Endodermal cell (in vitro differentiated cells): ENCODE data around the gene UNC13A. TPM values are rescaled to one million over a fixed set of nuclear protein-coding genes. Genes with fewer than 3 reads are reported as not detected.

Source experiments
- DNase-seq: peaks from one replicate; pipeline ENCODE4 v3.0.0-alpha.2; 2017
- H3K27ac ChIP-seq: 2 replicates; pipeline ENCODE4 v1.5.1; 2013; ENCODE audit warnings: mild to moderate bottlenecking, low read depth, low read length, moderate library complexity
- H3K27me3 ChIP-seq: 2 replicates; pipeline ENCODE4 v1.6.1; 2013; ENCODE audit warnings: mild to moderate bottlenecking, low read length, moderate library complexity; ENCODE audit not compliant: insufficient read depth, control insufficient read depth, poor library complexity, severe bottlenecking
- H3K36me3 ChIP-seq: 2 replicates; pipeline ENCODE4 v1.7.0; 2013; ENCODE audit warnings: mild to moderate bottlenecking, low read length, moderate library complexity; ENCODE audit not compliant: control insufficient read depth, insufficient read depth
- H3K4me1 ChIP-seq: one replicate; pipeline ENCODE4 v1.7.0; 2013; ENCODE audit warnings: low read length; ENCODE audit not compliant: control insufficient read depth, insufficient read depth
- H3K4me3 ChIP-seq: 2 replicates; pipeline ENCODE4 v1.5.1; 2013; ENCODE audit warnings: mild to moderate bottlenecking, low read length, moderate library complexity
- H3K9ac ChIP-seq: 2 replicates; pipeline ENCODE4 v1.6.1; 2013; ENCODE audit warnings: mild to moderate bottlenecking, low read length, moderate library complexity; ENCODE audit not compliant: poor library complexity, severe bottlenecking; ENCODE audit errors: extremely low read depth
- H3K9me3 ChIP-seq: 2 replicates; pipeline ENCODE4 v1.6.1; 2013; ENCODE audit warnings: mild to moderate bottlenecking, low read length, moderate library complexity; ENCODE audit not compliant: control insufficient read depth
- H3K27ac Mint-ChIP-seq: 2 replicates; pipeline ENCODE4 v1.8.0; 2020; ENCODE audit warnings: mixed read lengths
- H3K27me3 Mint-ChIP-seq: 2 replicates; pipeline ENCODE4 v1.8.0; 2021; ENCODE audit warnings: mild to moderate bottlenecking, mixed read lengths; ENCODE audit not compliant: insufficient read depth
- H3K36me3 Mint-ChIP-seq: 2 replicates; pipeline ENCODE4 v1.8.0; 2020; ENCODE audit warnings: low read depth, mixed read lengths
- H3K4me1 Mint-ChIP-seq: 2 replicates; pipeline ENCODE4 v1.8.0; 2020; ENCODE audit warnings: mixed read lengths
- H3K4me3 Mint-ChIP-seq: 2 replicates; pipeline ENCODE4 v1.8.0; 2020; ENCODE audit warnings: mild to moderate bottlenecking, moderate library complexity, mixed read lengths
- H3K9me3 Mint-ChIP-seq: 2 replicates; pipeline ENCODE4 v1.8.0; 2020; ENCODE audit warnings: mild to moderate bottlenecking, mixed read lengths
- WGBS, 2 experiments: methylation state at CpG; one replicate each; pipeline versions ENCODE4 v1.1.5 to v1.1.7; 2013; ENCODE audit warnings: missing lambda C conversion rate in 2 of 2, mixed read lengths in 1 of 2; ENCODE audit not compliant: insufficient coverage in 1 of 2, insufficient read length in 1 of 2; 5-methylcytosine and 5-hydroxymethylcytosine counted together
- total RNA-seq, 2 donors: library from RNA; stranded (reverse); fragmentation: NEBNext Ultra II Directional in 1 of 2; extraction: Animal tissue kit (Norgen Biotek cat#: 25700) in 1 of 2; gene quantifications; 2 replicates in 1 of 2; 3 replicates in 1 of 2; pipeline ENCODE4 v1.2.1, GENCODE V29; 2021
- TF ChIP-seq, protein P1 (sequence below): fragments of 200-600 bp; sonication (generic); conservative IDR thresholded peaks from 2 replicates; pipeline ENCODE4 v1.5.0; 2021; ENCODE audit warnings: antibody characterized with exemption, mild to moderate bottlenecking

Gene UNC13A
- total RNA-seq, 2 donors from 2014 or later, result 5.6 to 10.7 TPM

DNA sequence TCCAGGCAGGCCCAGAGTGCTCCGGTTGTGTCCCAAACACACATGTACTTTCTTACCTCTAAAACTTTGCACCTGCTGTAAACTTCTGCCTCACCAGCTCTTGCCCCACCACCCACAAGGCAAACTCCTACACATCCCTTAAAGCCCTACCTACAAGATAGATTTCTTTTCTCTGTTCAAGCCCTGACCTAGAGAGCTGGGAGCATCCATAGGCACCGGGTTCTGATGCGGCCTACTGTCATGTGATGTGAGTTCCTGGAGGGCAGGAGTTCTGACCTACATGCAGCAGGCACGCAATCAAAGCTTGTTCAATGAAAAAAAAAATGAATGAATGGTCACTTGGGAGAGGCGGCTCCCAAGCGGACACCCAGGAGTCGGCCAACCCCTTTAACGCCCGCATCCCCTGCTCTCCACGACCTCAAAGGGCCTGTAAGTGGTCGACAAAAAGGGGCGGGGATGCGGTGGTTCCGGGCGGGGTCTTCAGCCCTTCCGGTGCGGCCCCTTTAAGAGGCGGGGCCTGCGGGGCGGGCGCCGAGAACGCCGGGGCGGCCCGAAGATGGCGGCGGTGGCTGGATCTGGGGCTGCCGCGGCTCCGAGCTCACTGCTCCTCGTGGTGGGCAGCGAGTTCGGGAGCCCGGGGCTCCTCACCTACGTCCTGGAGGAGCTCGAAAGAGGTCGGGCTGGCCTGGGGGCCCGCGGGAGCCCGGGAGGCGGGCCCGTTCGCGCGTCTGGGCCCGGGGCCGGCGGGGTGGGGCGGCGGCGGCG, 31.0 kb upstream of the UNC13A start, which contains the start of gene MAP1S:
Gene MAP1S (plus strand): TSS at position 534 of the 765 bp plus-strand sequence. CDS start 23 bp downstream, at position 557.
- H3K4me1 ChIP-seq, result no peaks in the 10 kb centered on the region
- WGBS, 2 experiments, result 3 to 7% methylated on average over 6 to 53 of the region's 53 CpGs
- TF ChIP-seq, protein P1, sequence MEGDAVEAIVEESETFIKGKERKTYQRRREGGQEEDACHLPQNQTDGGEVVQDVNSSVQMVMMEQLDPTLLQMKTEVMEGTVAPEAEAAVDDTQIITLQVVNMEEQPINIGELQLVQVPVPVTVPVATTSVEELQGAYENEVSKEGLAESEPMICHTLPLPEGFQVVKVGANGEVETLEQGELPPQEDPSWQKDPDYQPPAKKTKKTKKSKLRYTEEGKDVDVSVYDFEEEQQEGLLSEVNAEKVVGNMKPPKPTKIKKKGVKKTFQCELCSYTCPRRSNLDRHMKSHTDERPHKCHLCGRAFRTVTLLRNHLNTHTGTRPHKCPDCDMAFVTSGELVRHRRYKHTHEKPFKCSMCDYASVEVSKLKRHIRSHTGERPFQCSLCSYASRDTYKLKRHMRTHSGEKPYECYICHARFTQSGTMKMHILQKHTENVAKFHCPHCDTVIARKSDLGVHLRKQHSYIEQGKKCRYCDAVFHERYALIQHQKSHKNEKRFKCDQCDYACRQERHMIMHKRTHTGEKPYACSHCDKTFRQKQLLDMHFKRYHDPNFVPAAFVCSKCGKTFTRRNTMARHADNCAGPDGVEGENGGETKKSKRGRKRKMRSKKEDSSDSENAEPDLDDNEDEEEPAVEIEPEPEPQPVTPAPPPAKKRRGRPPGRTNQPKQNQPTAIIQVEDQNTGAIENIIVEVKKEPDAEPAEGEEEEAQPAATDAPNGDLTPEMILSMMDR, result no peak
- peak within 1 kb of the TSS; percentile 63 for H3K9ac ChIP-seq
- peak within 1 kb of the TSS; percentile 95 for H3K4me3 ChIP-seq
- no peaks in the 10 kb centered on the region for H3K27me3 Mint-ChIP-seq
- DNase-seq, result peak; percentile 95
- H3K4me1 Mint-ChIP-seq, result peaks cover 12% of the 10 kb centered on the region
- H3K27ac Mint-ChIP-seq, result peak within 1 kb of the TSS; percentile 70
- H3K27ac ChIP-seq, result no peak within 1 kb of the TSS
- H3K9me3 ChIP-seq, result no peaks in the 10 kb centered on the region
- peaks cover 24% of the 10 kb centered on the region for H3K36me3 Mint-ChIP-seq
- peak within 1 kb of the TSS; percentile 73 for H3K4me3 Mint-ChIP-seq
- H3K9me3 Mint-ChIP-seq, result no peaks in the 10 kb centered on the region
- no peaks in the 10 kb centered on the region for H3K27me3 ChIP-seq
- H3K36me3 ChIP-seq, result peaks cover 12% of the 10 kb centered on the region

DNA sequence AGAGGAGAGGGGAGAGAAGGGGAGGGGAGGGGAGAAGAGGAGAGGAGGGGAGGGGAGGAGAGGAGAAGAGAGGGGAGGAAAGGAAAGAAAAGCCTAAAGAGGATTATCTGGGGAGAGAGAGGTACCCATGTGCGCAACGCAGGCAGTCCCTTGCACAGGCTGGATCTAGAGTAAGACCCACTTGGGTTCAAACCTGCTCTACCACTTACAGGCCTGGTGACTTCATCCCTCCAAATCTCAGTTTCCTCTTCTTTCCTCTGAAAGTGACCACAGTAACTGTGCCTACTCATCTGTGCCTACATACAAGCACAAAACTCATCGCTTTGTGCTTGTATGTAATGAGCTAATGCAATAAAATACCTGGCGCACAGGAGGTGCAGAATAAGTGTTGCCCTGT, 30.4 kb upstream of the UNC13A start:
- H3K9ac ChIP-seq, result no peak overlapping the region
- Mint-ChIP-seq H3K36me3 (peaks cover 20% of the 10 kb centered on the region), H3K27ac (peak overlapping the region; percentile 41), H3K27me3 (no peaks in the 10 kb centered on the region), H3K4me1 (peaks cover 12% of the 10 kb centered on the region), H3K4me3 (peak overlapping the region; percentile 73), H3K9me3 (no peaks in the 10 kb centered on the region)
- no peak overlapping the region for H3K27ac ChIP-seq
- peak overlapping the region; percentile 79 for H3K4me3 ChIP-seq
- no peaks in the 10 kb centered on the region for H3K4me1 ChIP-seq
- no peaks in the 10 kb centered on the region for H3K27me3 ChIP-seq
- TF ChIP-seq, protein P1, result no peak
- 87 to 90% methylated on average over 4 of the region's 4 CpGs for WGBS, 2 experiments
- no peaks in the 10 kb centered on the region for H3K9me3 ChIP-seq
- peaks cover 12% of the 10 kb centered on the region for H3K36me3 ChIP-seq
- no peak for DNase-seq

DNA sequence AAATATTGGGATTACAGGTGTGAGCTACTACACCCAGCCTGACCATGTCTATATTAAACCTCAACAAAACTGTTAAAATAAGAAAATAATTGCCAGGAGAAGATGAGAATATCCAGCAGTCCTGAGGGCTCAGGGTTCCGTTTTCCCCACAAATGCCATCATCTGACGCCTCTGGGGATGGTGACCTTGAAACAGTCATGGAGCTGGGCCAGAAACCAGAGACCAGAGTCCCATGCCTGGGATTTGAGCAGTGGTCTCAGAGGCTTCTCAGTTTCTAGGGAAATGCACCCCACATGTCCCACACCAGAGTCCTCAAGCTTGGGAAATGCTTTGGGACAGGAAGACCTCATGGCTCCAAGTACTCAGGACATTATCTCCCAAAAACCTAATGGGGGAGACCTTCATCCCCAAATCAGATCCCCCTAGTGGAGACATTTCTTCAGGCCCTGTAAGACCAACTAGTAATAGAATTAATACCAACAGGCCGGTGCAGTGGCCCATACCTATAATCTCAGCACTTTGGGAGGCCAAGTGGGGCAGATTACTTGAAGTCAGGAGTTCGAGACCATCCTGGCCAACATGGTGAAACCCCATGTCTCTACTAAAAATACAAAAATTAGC, 28.3 kb upstream of the UNC13A start:
- no peak overlapping the region for H3K4me3 Mint-ChIP-seq
- H3K9me3 Mint-ChIP-seq, result no peaks in the 10 kb centered on the region
- Histone ChIP-seq H3K4me1 (no peaks in the 10 kb centered on the region), H3K4me3 (no peak overlapping the region), H3K36me3 (no peaks in the 10 kb centered on the region), H3K27ac (no peak overlapping the region), H3K27me3 (no peaks in the 10 kb centered on the region), H3K9me3 (no peaks in the 10 kb centered on the region), H3K9ac (no peak overlapping the region)
- peaks cover 3% of the 10 kb centered on the region for H3K27me3 Mint-ChIP-seq
- DNase-seq, result no peak
- no peak overlapping the region for H3K27ac Mint-ChIP-seq
- 88 to 96% methylated on average over 4 of the region's 4 CpGs for WGBS, 2 experiments
- TF ChIP-seq, protein P1, result peak; percentile 58
- peaks cover 12% of the 10 kb centered on the region for H3K36me3 Mint-ChIP-seq
- H3K4me1 Mint-ChIP-seq, result peaks cover 12% of the 10 kb centered on the region
